ENCODE data around the gene LSMEM2.
"Not testable (repeated sequence)": the region's sequence is repeated elsewhere in the genome, so short reads cannot be mapped to it uniquely, and the experiment has no call there.

Gene LSMEM2

GRCh38 chr3:50278880-50279224 is at the start of gene LSMEM2:
Gene LSMEM2 (plus strand): TSS chr3:50279087. CDS start chr3:50279114, 27 bp downstream.
- DNase-seq = peak in 1 of 2 donors; percentile 54

- no peak for DNase-seq
Measured at GRCh38 chr3:50229490-50229889, 49.4 kb upstream of the LSMEM2 start.

GRCh38 chr3:50230104-50230793 is 48.6 kb upstream of the LSMEM2 start:
- no peak for DNase-seq

GRCh38 chr3:50230794-50231125 is 48.1 kb upstream of the LSMEM2 start:
- no peak for DNase-seq

- no peak for DNase-seq
Measured at GRCh38 chr3:50231581-50231980, 47.3 kb upstream of the LSMEM2 start.

GRCh38 chr3:50232303-50232702 is 46.6 kb upstream of the LSMEM2 start:
- no peak for DNase-seq

- DNase-seq = no peak
Measured at GRCh38 chr3:50233176-50233575, 45.7 kb upstream of the LSMEM2 start.

- DNase-seq = peak; percentile 99
Measured at GRCh38 chr3:50235716-50236483, 43.0 kb upstream of the LSMEM2 start, which contains the start of gene GNAI2. Gene GNAI2 (plus strand): TSS chr3:50236204. CDS start chr3:50236336, 132 bp downstream.

- DNase-seq = no peak
Measured at GRCh38 chr3:50236484-50237132, 42.3 kb upstream of the LSMEM2 start.

GRCh38 chr3:50237133-50237651 is 41.7 kb upstream of the LSMEM2 start:
- DNase-seq = no peak

- peak; percentile 28 to 52 for DNase-seq
Measured at GRCh38 chr3:50237754-50238548, 40.9 kb upstream of the LSMEM2 start.

- peak; percentile 47 to 49 for DNase-seq
Measured at GRCh38 chr3:50238549-50239026, 40.3 kb upstream of the LSMEM2 start.

GRCh38 chr3:50239649-50240048 is 39.2 kb upstream of the LSMEM2 start:
- no peak for DNase-seq

- DNase-seq = no peak
Measured at GRCh38 chr3:50241163-50241562, 37.7 kb upstream of the LSMEM2 start.

- no peak for DNase-seq
Measured at GRCh38 chr3:50241713-50242380, 37.0 kb upstream of the LSMEM2 start.

- no peak for DNase-seq
Measured at GRCh38 chr3:50242381-50242770, 36.5 kb upstream of the LSMEM2 start.

- DNase-seq = peak in 1 of 2 donors; percentile 58
Measured at GRCh38 chr3:50242851-50243542, 35.9 kb upstream of the LSMEM2 start.

GRCh38 chr3:50243543-50243895 is 35.4 kb upstream of the LSMEM2 start:
- no peak for DNase-seq

- not testable (repeated sequence) for DNase-seq
Measured at GRCh38 chr3:50244813-50245212, 34.1 kb upstream of the LSMEM2 start.

GRCh38 chr3:50245251-50245745 is 33.6 kb upstream of the LSMEM2 start:
- no peak for DNase-seq

GRCh38 chr3:50245831-50246516 is 32.9 kb upstream of the LSMEM2 start:
- peak; percentile 61 to 77 for DNase-seq

Data from hippocampal formation (tissue), 2 donors.